Effector memory CD8-positive, alpha-beta T cell (primary cell): ENCODE results near the gene ONECUT3.

Source experiments
- ATAC-seq: fragments of 150-1000 bp; cut with Tn5 transposase; replicated peaks from 2 replicates; pipeline ENCODE4 v1.10.0; 2021; ENCODE audit warnings: mild to moderate bottlenecking, moderate library complexity
- DNase-seq, 3 experiments: peaks; one replicate each; pipeline ENCODE4 v3.0.0; 2021
- H3K27ac Mint-ChIP-seq, 2 donors: one replicate each; pipeline ENCODE4 v1.8.0; 2022; ENCODE audit warnings: mild to moderate bottlenecking in 2 of 2, mixed read lengths in 2 of 2, moderate library complexity in 2 of 2
- H3K27me3 Mint-ChIP-seq, 2 donors: one replicate each; pipeline ENCODE4 v1.8.0; 2022; ENCODE audit warnings: mixed read lengths in 2 of 2
- H3K36me3 Mint-ChIP-seq: one replicate; pipeline ENCODE4 v1.8.0; 2022; ENCODE audit warnings: mild to moderate bottlenecking, moderate library complexity, mixed read lengths; ENCODE audit not compliant: insufficient read depth
- H3K4me1 Mint-ChIP-seq, 2 donors: one replicate each; pipeline ENCODE4 v1.8.0; 2022; ENCODE audit warnings: low read depth in 2 of 2, mixed read lengths in 2 of 2
- H3K4me3 Mint-ChIP-seq, 2 donors: one replicate each; pipeline ENCODE4 v1.8.0; 2022; ENCODE audit warnings: mild to moderate bottlenecking in 2 of 2, mixed read lengths in 2 of 2, moderate library complexity in 2 of 2
- H3K9me3 Mint-ChIP-seq, 2 donors: one replicate each; pipeline ENCODE4 v1.8.0; 2022; ENCODE audit warnings: mixed read lengths in 2 of 2

The ONECUT3 gene

DNA sequence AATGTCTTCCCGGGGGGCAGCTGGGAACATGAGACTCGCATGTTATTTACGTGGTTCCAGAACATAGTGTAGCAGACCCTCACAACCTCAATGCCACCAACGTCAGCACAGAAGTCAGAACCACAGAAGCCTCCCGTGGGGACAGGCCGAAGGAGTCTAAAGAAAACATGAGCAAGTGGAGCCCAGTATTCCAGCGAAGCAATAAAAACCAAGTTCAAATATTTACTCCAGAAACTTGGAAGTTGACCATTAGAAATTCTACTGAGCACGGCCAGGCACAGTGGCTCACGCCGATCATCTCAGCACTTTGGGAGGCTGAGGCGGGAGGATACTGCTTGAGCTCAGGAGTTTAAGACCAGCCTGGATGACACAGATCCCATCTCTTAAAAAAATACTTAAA is 76.7 kb downstream of the ONECUT3 start:
- DNase-seq: no peak
- H3K9me3 Mint-ChIP-seq: no peaks in the 10 kb centered on the region
- H3K27me3 Mint-ChIP-seq: no peaks in the 10 kb centered on the region
- no peak overlapping the region for H3K4me3 Mint-ChIP-seq
- no peak for ATAC-seq
- H3K4me1 Mint-ChIP-seq: peaks cover 8 to 16% of the 10 kb centered on the region in 2 donors
- peaks cover 73% of the 10 kb centered on the region for H3K36me3 Mint-ChIP-seq
- H3K27ac Mint-ChIP-seq: no peak overlapping the region

DNA sequence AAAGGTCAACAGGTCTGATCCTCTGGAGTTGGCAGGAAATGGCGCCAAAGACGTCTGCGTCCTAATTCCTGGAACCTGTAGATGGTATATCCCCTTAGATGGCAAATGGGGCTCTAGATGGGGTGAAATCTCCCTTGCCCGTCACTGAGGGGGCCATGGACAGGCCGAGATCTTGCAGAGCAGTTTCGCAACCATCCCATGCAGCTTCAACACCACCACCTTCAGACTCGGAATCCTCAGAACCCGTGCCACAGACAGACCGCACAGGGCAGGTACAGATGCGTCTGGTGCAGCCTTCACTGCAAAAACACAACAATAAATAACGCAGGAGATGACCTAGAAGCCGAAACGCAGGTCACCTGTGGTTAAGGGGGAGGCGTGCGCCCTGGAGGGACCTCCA is 77.3 kb downstream of the ONECUT3 start:
- no peak overlapping the region for H3K27ac Mint-ChIP-seq
- H3K4me3 Mint-ChIP-seq: no peak overlapping the region
- ATAC-seq (no peak), DNase-seq (no peak)
- peaks cover 67% of the 10 kb centered on the region for H3K36me3 Mint-ChIP-seq
- peaks cover 8 to 16% of the 10 kb centered on the region in 2 donors for H3K4me1 Mint-ChIP-seq
- H3K9me3 Mint-ChIP-seq: no peaks in the 10 kb centered on the region
- H3K27me3 Mint-ChIP-seq: no peaks in the 10 kb centered on the region
